ENCODE results near the gene SEPTIN1.
"Not testable (repeated sequence)": the region's sequence is repeated elsewhere in the genome, so short reads cannot be mapped to it uniquely, and the experiment has no call there.

- TF ChIP-seq CTCF (IDR thresholded peaks at IDR 0.05; ENCODE audit: poor library complexity); EZH2 (IDR thresholded peaks at IDR 0.05; ENCODE audit: borderline replicate concordance): not testable (repeated sequence)
These were observed 38.9 kb downstream of the SEPTIN1 start for GRCh38 chr16:30343491-30343820.
